ENCODE measurements around the gene RHOB.

- no peak for TF ChIP-seq EZH2phosphoT487 (IDR thresholded peaks at IDR 0.05; ENCODE audit: borderline replicate concordance, low read length)
- no peak for TF ChIP-seq CTCF (IDR thresholded peaks at IDR 0.05; ENCODE audit: low read depth, low read length, poor library complexity, severe bottlenecking)
Observed at GRCh38 chr2:20496942-20497341, 50.1 kb downstream of the RHOB start.
